ENCODE measurements around the gene PRCD. TPM values are rescaled to one million over a fixed set of nuclear protein-coding genes. Genes with fewer than 3 reads are reported as not detected.
"Not testable (repeated sequence)": the region's sequence is repeated elsewhere in the genome, so short reads cannot be mapped to it uniquely, and the experiment has no call there.

PRCD gene
- total and polyA plus RNA-seq, 5 donors from 2014 or later = 0.52 TPM; not detected in 4

DNA sequence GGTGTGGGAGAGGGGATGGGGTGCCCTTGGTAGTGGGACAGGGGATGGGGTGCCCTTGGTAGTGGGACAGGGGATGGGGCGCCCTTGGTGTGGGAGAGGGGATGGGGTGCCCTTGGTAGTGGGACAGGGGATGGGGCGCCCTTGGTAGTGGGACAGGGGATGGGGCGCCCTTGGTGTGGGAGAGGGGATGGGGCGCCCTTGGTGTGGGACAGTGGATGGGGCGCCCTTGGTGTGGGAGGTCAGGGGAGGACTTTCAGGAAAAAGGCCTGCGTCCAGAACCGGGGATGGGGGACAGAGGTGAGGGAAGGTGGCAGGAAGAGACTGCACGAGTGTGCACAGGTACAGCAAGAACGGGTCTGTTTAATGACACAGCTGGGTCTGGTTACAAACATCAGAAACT lies 12.8 kb upstream of the PRCD start:
- H3K4me1 ChIP-seq (ENCODE audit: control insufficient read depth, insufficient read depth, low read length, poor library complexity, severe bottlenecking) = peaks cover 28% of the 10 kb centered on the region
- Mint-ChIP-seq H3K4me3 (peak overlapping the region in 2 of 4 donors; percentile 54 to 77), H3K4me1 (peaks cover 0 to 44% (median 11%) of the 10 kb centered on the region in 4 donors), H3K27ac (peak overlapping the region in 2 of 3 donors; percentile 91 to 93)
- H3K27me3 ChIP-seq (ENCODE audit: control insufficient read depth, insufficient read depth, low read length); H3K4me3 ChIP-seq (ENCODE audit: low read depth, low read length); H3K36me3 Mint-ChIP-seq; H3K27me3 Mint-ChIP-seq; H3K36me3 ChIP-seq (ENCODE audit: control insufficient read depth, insufficient read depth, low read length); H3K9me3 Mint-ChIP-seq; H3K27ac ChIP-seq (ENCODE audit: insufficient read depth, low read length, poor library complexity, severe bottlenecking); DNase-seq; ATAC-seq (ENCODE audit: low read depth in 2 of 2); H3K9me3 ChIP-seq (ENCODE audit: control insufficient read depth in 2 of 2, low read length in 2 of 2): not testable (repeated sequence)

DNA sequence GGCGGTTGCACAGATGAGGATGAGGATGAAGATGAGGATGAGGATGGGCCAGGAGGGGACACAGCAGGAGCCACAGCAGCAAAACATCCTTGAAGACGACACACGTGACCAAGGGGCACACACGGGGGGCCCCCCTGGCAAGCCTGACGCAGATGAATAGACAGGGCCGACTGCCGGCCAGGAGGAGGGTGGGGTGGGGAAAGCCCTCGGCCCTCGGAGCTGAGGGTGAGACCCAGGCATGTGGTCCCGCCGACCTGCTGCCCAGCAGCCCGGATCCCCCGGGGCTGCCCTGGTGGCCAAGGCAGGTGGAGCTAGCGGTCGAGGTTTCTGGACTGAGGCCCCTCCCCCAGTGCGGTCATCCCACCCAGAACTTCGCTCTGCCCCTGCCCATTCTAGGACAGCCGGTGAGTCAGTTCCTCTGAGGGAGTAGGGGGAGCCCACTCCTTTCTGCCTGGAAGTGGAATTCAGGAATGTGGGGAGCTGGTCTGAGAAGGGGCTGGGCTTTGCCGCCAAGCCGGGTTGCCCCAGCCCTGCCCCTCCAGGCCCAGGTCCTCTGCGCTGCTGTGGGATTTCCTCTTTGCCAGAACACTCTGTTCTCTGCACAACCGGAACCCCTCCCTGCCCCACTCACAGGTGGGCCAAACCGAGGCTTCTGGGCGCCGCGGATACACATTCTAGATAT lies 12.3 kb upstream of the PRCD start:
- no peak overlapping the region for H3K4me3 ChIP-seq (ENCODE audit: low read depth, low read length)
- ATAC-seq (ENCODE audit: low read depth in 2 of 2) = peak; percentile 69 to 71
- no peaks in the 10 kb centered on the region for H3K9me3 ChIP-seq (ENCODE audit: control insufficient read depth in 2 of 2, low read length in 2 of 2)
- H3K36me3 ChIP-seq (ENCODE audit: control insufficient read depth, insufficient read depth, low read length) = no peaks in the 10 kb centered on the region
- H3K27ac ChIP-seq (ENCODE audit: insufficient read depth, low read length, poor library complexity, severe bottlenecking) = peak overlapping the region; percentile 23
- H3K9me3 Mint-ChIP-seq = peaks cover 0 to 3% (median 0%) of the 10 kb centered on the region in 7 donors
- H3K4me1 ChIP-seq (ENCODE audit: control insufficient read depth, insufficient read depth, low read length, poor library complexity, severe bottlenecking) = peaks cover 28% of the 10 kb centered on the region
- peaks cover 6% of the 10 kb centered on the region for H3K27me3 Mint-ChIP-seq
- no peaks in the 10 kb centered on the region for H3K36me3 Mint-ChIP-seq
- no peaks in the 10 kb centered on the region for H3K27me3 ChIP-seq (ENCODE audit: control insufficient read depth, insufficient read depth, low read length)
- peak overlapping the region in 2 of 3 donors; percentile 92 to 93 for H3K27ac Mint-ChIP-seq
- peak; percentile 19 to 63 (median 51) for DNase-seq
- H3K4me3 Mint-ChIP-seq = peak overlapping the region; percentile 54 to 77 (median 70)
- peaks cover 0 to 45% (median 11%) of the 10 kb centered on the region in 4 donors for H3K4me1 Mint-ChIP-seq

DNA sequence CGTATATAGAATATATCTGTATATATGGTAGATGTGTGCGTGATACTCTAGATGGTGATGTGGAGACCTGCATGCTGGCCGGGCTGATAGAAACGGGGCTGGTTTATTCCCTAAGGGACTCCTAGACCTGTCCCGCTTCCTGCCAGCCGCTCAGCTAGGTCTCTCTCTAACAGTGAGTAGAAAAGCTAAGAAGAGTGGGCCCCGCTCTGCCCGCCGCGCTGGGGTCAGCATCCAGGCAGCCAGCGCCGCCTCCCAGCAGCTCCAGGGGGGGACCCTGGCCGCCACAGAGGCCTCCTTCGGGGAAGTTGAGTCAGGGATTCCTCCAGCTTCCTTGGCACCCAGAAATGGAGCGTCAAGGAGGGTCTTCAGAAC lies 11.7 kb upstream of the PRCD start:
- Histone ChIP-seq H3K27me3 (ENCODE audit: control insufficient read depth, insufficient read depth, low read length) (no peaks in the 10 kb centered on the region), H3K4me1 (ENCODE audit: control insufficient read depth, insufficient read depth, low read length, poor library complexity, severe bottlenecking) (peaks cover 23% of the 10 kb centered on the region), H3K4me3 (ENCODE audit: low read depth, low read length) (no peak overlapping the region), H3K27ac (ENCODE audit: insufficient read depth, low read length, poor library complexity, severe bottlenecking) (peak overlapping the region; percentile 33), H3K36me3 (ENCODE audit: control insufficient read depth, insufficient read depth, low read length) (no peaks in the 10 kb centered on the region), H3K9me3 (ENCODE audit: control insufficient read depth in 2 of 2, low read length in 2 of 2) (no peaks in the 10 kb centered on the region)
- H3K9me3 Mint-ChIP-seq = peaks cover 0 to 3% (median 0%) of the 10 kb centered on the region in 7 donors
- peaks cover 3% of the 10 kb centered on the region for H3K27me3 Mint-ChIP-seq
- H3K36me3 Mint-ChIP-seq = no peaks in the 10 kb centered on the region
- peak overlapping the region; percentile 74 to 93 (median 92) for H3K27ac Mint-ChIP-seq
- ATAC-seq (ENCODE audit: low read depth in 2 of 2) = peak; percentile 4 to 9
- no peak for DNase-seq
- H3K4me3 Mint-ChIP-seq = peak overlapping the region in 3 of 4 donors; percentile 24 to 75 (median 70)
- H3K4me1 Mint-ChIP-seq = peaks cover 0 to 42% (median 9%) of the 10 kb centered on the region in 4 donors

DNA sequence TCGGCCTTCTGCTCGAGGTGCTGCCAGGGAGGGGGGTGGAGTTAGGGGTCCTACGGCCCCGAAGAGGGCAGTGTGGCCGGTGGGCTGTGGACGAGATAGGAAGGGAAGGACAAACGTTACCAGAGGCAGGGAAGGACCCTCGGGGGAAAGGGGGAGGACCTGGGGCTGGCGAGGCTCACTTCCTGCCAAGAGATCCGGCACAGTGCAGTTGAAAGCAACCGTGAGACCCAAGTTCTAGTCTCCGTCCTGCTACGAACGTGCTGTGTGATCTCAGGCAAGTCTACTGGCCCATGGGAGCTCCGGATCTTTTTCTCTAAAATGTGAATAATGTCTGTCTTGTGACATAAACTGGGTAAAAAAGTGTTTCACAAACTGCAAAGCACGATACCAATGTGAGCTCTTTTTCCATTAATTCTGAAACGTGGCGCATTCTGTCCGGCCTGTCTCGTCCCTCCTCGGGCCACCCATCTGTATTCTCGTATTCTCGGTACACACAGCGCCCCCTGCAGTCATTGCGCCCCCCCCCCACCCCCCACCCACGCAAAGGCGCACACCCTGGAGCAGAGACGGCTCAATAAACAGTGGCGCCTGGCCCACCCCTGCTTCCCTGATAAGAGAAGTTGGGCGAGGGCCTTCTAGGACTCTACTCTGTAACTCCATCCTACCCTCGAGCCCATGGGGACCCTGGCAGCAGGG lies 11.2 kb upstream of the PRCD start:
- DNase-seq (no peak), ATAC-seq (ENCODE audit: low read depth in 2 of 2) (no peak)
- Histone ChIP-seq H3K9me3 (ENCODE audit: control insufficient read depth in 2 of 2, low read length in 2 of 2) (no peaks in the 10 kb centered on the region), H3K4me1 (ENCODE audit: control insufficient read depth, insufficient read depth, low read length, poor library complexity, severe bottlenecking) (peaks cover 20% of the 10 kb centered on the region), H3K27me3 (ENCODE audit: control insufficient read depth, insufficient read depth, low read length) (no peaks in the 10 kb centered on the region), H3K4me3 (ENCODE audit: low read depth, low read length) (no peak overlapping the region), H3K36me3 (ENCODE audit: control insufficient read depth, insufficient read depth, low read length) (no peaks in the 10 kb centered on the region), H3K27ac (ENCODE audit: insufficient read depth, low read length, poor library complexity, severe bottlenecking) (peak overlapping the region; percentile 33)
- H3K9me3 Mint-ChIP-seq = peaks cover 0 to 3% (median 0%) of the 10 kb centered on the region in 7 donors
- no peaks in the 10 kb centered on the region for H3K27me3 Mint-ChIP-seq
- peak overlapping the region in 1 of 4 donors; percentile 22 for H3K4me3 Mint-ChIP-seq
- H3K27ac Mint-ChIP-seq = peak overlapping the region; percentile 74 to 93 (median 92)
- H3K36me3 Mint-ChIP-seq = no peaks in the 10 kb centered on the region
- peaks cover 0 to 36% (median 6%) of the 10 kb centered on the region in 4 donors for H3K4me1 Mint-ChIP-seq

DNA sequence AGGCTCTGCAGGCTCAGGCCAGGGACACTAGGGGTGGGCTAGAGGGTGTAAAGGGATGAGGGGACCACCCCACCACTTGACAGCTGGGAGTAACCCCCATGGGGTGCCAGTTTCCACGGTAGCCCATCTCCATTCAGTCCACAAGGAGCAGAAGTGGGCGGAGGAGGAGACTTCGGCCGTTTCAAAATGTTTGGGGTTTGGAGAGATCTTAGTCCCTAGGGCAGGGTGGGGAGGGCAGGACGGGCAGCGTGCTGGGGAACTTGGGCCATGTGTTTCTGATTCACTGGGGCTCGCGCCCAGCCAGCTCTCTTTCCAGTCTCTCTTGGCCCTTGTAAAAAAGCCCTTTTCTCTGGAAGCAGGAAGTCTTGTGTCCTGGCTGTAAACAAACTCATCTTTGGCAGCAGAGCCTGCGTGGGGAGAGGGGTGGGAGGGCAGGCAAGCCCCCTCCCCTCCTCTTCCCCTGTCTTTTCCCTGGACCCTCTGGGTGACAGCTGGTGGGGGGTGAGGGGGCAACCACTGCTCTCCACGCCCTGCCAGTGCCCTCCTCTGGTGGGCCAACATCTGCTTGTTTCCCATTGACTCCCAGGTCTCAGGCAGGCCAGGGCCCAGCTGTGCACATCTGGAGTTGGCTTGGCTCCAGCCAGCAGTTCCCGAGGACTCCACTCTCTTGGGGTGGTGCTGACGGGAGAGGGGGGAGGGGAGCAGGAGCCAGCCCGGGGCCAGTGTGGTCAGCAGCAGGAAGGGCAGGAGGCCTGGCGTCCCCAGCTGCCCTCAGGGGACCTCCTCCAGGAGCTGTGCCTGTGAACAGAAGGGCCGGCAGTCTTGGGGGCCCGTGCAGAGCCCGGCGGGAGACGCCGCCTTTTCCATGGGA lies 10.4 kb upstream of the PRCD start:
- Histone ChIP-seq H3K36me3 (ENCODE audit: control insufficient read depth, insufficient read depth, low read length) (no peaks in the 10 kb centered on the region), H3K4me1 (ENCODE audit: control insufficient read depth, insufficient read depth, low read length, poor library complexity, severe bottlenecking) (peaks cover 20% of the 10 kb centered on the region), H3K4me3 (ENCODE audit: low read depth, low read length) (no peak overlapping the region), H3K27ac (ENCODE audit: insufficient read depth, low read length, poor library complexity, severe bottlenecking) (peak overlapping the region; percentile 19), H3K27me3 (ENCODE audit: control insufficient read depth, insufficient read depth, low read length) (no peaks in the 10 kb centered on the region), H3K9me3 (ENCODE audit: control insufficient read depth in 2 of 2, low read length in 2 of 2) (no peaks in the 10 kb centered on the region)
- Mint-ChIP-seq H3K4me1 (peaks cover 0 to 35% (median 5%) of the 10 kb centered on the region in 4 donors), H3K27ac (peak overlapping the region in 1 of 3 donors; percentile 36), H3K27me3 (peaks cover 4% of the 10 kb centered on the region), H3K36me3 (no peaks in the 10 kb centered on the region), H3K9me3 (peaks cover 0 to 2% (median 0%) of the 10 kb centered on the region in 7 donors), H3K4me3 (peak overlapping the region in 1 of 4 donors; percentile 24)
- DNase-seq = no peak
- ATAC-seq (ENCODE audit: low read depth in 2 of 2) = no peak

DNA sequence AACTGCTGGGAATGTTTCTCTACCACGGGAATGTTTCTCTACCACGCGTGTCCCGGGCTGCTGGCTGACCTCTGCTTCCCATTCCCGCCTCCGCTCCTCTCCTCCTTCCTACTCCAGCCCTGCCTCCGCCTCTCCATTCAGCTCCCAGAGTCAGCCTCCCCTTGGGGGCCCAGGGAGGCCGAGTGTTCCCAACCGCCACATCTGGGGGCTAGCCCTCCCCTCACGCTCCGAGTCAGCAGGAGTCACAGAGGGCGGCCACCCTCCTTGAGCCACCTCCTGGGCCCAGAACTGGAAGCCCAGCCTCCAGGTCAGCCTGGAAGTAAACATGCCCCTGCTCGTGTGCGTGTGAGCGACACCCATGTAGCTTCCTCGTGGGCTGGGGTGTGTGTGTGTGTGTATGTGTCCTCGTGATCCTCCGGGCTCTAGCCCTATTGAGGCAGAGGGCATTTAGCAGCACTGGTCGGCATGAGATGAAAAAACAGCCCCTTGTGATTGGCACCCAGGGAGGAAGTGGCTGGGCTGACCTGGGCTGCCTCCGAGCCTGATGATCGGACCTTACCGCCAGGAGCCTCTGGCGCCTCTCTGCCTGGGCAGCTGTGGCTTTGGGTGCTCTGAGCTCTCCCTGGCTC lies 9.6 kb upstream of the PRCD start:
- Histone ChIP-seq H3K27ac (ENCODE audit: insufficient read depth, low read length, poor library complexity, severe bottlenecking) (no peak overlapping the region), H3K27me3 (ENCODE audit: control insufficient read depth, insufficient read depth, low read length) (no peaks in the 10 kb centered on the region), H3K4me3 (ENCODE audit: low read depth, low read length) (no peak overlapping the region), H3K9me3 (ENCODE audit: control insufficient read depth in 2 of 2, low read length in 2 of 2) (no peaks in the 10 kb centered on the region), H3K36me3 (ENCODE audit: control insufficient read depth, insufficient read depth, low read length) (no peaks in the 10 kb centered on the region), H3K4me1 (ENCODE audit: control insufficient read depth, insufficient read depth, low read length, poor library complexity, severe bottlenecking) (peaks cover 20% of the 10 kb centered on the region)
- no peak for DNase-seq
- H3K4me1 Mint-ChIP-seq = peaks cover 0 to 32% (median 2%) of the 10 kb centered on the region in 4 donors
- peak overlapping the region in 1 of 3 donors; percentile 85 for H3K27ac Mint-ChIP-seq
- H3K9me3 Mint-ChIP-seq = no peaks in the 10 kb centered on the region
- no peaks in the 10 kb centered on the region for H3K36me3 Mint-ChIP-seq
- ATAC-seq (ENCODE audit: low read depth in 2 of 2) = no peak
- peaks cover 8% of the 10 kb centered on the region for H3K27me3 Mint-ChIP-seq
- H3K4me3 Mint-ChIP-seq = no peak overlapping the region

DNA sequence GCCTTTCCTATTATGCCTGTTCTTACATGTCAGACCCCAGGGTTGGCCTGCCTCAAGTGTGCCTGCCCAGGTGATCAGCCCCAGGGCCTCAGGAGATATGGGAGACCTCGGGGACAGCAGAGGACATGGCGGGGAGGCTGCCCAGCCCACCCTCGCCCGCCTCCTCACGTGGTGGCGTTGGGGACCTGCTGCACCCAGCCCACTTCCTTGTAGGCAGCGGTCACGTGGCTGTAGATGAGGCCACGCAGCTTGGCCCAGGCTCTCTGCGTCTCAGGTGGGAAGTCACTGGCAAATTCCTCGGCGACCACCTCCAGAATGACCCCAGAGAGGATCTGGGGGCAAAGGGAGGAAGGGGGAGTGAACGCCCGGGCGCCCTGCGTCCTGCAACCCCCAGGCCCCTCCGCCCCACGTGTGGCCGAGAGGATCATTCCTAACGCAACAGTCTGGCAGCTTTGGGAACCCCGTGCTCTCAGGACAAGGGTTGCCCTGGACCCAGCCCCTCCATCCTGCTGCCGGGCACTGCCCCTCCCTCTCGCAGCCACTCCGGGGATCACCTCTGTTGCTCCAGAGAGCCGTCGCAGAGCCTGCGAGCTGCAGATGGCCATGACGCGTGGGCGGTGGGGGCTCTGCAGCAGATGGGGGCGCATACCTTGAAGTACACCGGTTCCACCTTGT lies 8.9 kb upstream of the PRCD start:
- H3K27me3 ChIP-seq (ENCODE audit: control insufficient read depth, insufficient read depth, low read length) = no peaks in the 10 kb centered on the region
- H3K9me3 ChIP-seq (ENCODE audit: control insufficient read depth in 2 of 2, low read length in 2 of 2) = no peaks in the 10 kb centered on the region
- Mint-ChIP-seq H3K27ac (peak overlapping the region in 1 of 3 donors; percentile 85), H3K9me3 (no peaks in the 10 kb centered on the region), H3K36me3 (no peaks in the 10 kb centered on the region), H3K4me3 (no peak overlapping the region), H3K27me3 (peaks cover 10% of the 10 kb centered on the region), H3K4me1 (peaks cover 0 to 32% (median 2%) of the 10 kb centered on the region in 4 donors)
- peaks cover 20% of the 10 kb centered on the region for H3K4me1 ChIP-seq (ENCODE audit: control insufficient read depth, insufficient read depth, low read length, poor library complexity, severe bottlenecking)
- DNase-seq (no peak), ATAC-seq (ENCODE audit: low read depth in 2 of 2) (no peak)
- no peaks in the 10 kb centered on the region for H3K36me3 ChIP-seq (ENCODE audit: control insufficient read depth, insufficient read depth, low read length)
- no peak overlapping the region for H3K27ac ChIP-seq (ENCODE audit: insufficient read depth, low read length, poor library complexity, severe bottlenecking)
- H3K4me3 ChIP-seq (ENCODE audit: low read depth, low read length) = no peak overlapping the region
